AG09309 (cell line): ENCODE data around the gene HBG1.
"Not testable (repeated sequence)": the region's sequence is repeated elsewhere in the genome, so short reads cannot be mapped to it uniquely, and the experiment has no call there.

ENCODE experiments used
- DNase-seq: peaks from one replicate; pipeline ENCODE4 v3.0.0-alpha.2; 2010; ENCODE audit warnings: low read depth
- H3K4me3 ChIP-seq: 2 replicates; pipeline ENCODE4 v1.5.1; 2011; ENCODE audit warnings: mild to moderate bottlenecking, low read depth, low read length, moderate library complexity; ENCODE audit not compliant: control insufficient read depth
- CTCF ChIP-seq: IDR thresholded peaks from 2 replicates; pipeline ENCODE4 v1.5.1; 2011; ENCODE audit warnings: mild to moderate bottlenecking, low read depth, low read length, inconsistent platforms; ENCODE audit not compliant: insufficient read depth, control insufficient read depth; ENCODE audit errors: missing control alignments

HBG1 gene

DNA sequence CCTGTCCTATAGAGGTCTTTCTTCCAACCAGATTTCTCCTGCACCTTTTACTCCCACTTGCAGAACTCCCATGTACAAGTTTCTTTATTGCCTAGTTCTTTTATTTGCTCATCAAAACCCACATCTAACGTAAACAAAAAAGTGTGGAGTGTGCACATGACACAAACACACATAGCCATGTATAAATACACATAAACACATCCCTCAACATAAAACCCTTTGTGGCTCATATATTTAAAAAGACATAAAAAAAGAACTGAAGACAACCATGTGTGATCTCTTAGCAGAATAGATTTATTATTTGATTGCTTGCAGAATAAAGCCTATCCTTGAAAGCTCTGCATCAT is 3.2 kb upstream of the HBG1 start:
- no peak for TF ChIP-seq CTCF
- no peak overlapping the region for H3K4me3 ChIP-seq
- no peak for DNase-seq

DNA sequence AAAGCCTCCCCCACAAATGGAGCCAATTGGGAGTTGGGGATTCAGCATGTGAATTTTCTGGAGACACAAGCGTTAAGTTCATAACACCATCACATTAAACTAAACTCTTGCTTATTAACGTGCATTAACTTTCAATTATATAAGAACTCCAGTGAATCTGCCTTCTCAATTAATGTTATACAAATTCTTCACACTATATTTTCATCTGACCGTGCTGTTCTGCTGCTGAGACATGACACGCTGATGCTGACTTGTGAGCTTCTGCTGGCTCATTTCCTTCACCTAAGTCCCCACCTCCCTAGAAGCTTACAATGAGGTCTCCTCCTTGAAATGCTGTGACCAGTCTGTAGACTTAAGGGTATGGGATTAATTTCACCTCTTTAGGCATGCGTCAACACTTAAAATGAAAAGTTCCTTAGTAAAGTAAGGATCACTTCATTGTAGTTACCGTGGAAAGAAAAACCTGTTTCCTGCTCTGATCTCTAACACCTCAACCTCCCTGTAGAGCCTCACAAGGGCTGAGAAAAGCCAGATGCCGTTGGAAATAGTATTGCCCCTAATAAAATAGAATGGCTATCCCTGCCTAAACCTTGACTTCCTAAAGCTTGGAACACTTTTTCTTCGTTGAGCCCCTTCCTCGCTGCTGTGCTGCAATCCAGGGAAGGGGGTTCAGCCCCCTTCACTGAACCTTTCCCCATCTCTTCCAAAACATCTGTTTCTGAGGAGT is 2.7 kb upstream of the HBG1 start:
- TF ChIP-seq CTCF: no peak
- no peak overlapping the region for H3K4me3 ChIP-seq
- no peak for DNase-seq

- TF ChIP-seq CTCF: no peak
Observed at GRCh38 chr11:5251746-5252145, 2.1 kb upstream of the HBG1 start.

GRCh38 chr11:5250543-5251204 is 1.0 kb upstream of the HBG1 start:
- no peak for TF ChIP-seq CTCF
- H3K4me3 ChIP-seq: no peak overlapping the region
- no peak for DNase-seq

More at GRCh38 chr11:5251746-5252145, 2.1 kb upstream of the HBG1 start:
- DNase-seq: no peak
- no peak overlapping the region for H3K4me3 ChIP-seq

GRCh38 chr11:5248498-5248897 is 1.2 kb downstream of the HBG1 start:
- not testable (repeated sequence) for H3K4me3 ChIP-seq, DNase-seq

DNA sequence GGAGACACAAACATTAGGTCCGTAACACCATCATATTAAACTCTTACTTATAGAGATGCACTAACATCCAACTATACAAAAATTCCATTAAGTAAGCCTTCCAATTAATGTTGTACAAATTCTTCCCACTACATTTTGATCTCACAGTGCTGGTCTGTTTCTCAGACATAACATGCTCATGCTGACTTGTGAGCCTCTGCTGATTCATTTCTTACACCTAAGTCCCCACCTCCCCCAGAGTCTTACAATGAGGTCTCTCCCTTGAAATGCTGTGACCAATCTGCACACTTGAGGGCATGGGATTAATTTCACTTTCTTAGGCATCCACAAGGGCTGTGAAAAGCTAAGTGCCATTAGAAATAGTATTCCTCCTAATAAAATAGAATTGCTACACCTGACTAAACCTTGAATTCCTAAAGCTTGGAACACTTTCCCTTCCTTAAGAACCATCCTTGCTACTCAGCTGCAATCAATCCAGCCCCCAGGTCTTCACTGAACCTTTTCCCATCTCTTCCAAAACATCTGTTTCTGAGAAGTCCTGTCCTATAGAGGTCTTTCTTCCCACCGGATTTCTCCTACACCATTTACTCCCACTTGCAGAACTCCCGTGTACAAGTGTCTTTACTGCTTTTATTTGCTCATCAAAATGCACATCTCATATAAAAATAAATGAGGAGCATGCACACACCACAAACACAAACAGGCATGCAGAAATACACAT is 2.0 kb downstream of the HBG1 start:
- DNase-seq: no peak
- no peak overlapping the region for H3K4me3 ChIP-seq
- TF ChIP-seq CTCF: no peak
